Mammary epithelial cell (primary cell): ENCODE data around the gene PCDHGB5.

Experiments
- EZH2 ChIP-seq: IDR thresholded peaks from 2 replicates; pipeline ENCODE4 v1.6.1; 2012; ENCODE audit warnings: low read length, inconsistent platforms, borderline replicate concordance
- TF ChIP-seq, protein P1 (sequence below), 2 donors: IDR thresholded peaks in 1 of 2; conservative IDR thresholded peaks in 1 of 2; 2 replicates each; pipeline ENCODE4 v1.5.1; 2011 to 2012; ENCODE audit warnings: inconsistent platforms in 2 of 2, low read length in 2 of 2, mild to moderate bottlenecking in 2 of 2, control low read depth in 1 of 2, low read depth in 1 of 2; ENCODE audit not compliant: insufficient read depth in 1 of 2; ENCODE audit errors: extremely low read depth in 1 of 2

GRCh38 chr5:141439411-141440141 lies 41.8 kb downstream of the PCDHGB5 start:
- TF ChIP-seq, protein P1, sequence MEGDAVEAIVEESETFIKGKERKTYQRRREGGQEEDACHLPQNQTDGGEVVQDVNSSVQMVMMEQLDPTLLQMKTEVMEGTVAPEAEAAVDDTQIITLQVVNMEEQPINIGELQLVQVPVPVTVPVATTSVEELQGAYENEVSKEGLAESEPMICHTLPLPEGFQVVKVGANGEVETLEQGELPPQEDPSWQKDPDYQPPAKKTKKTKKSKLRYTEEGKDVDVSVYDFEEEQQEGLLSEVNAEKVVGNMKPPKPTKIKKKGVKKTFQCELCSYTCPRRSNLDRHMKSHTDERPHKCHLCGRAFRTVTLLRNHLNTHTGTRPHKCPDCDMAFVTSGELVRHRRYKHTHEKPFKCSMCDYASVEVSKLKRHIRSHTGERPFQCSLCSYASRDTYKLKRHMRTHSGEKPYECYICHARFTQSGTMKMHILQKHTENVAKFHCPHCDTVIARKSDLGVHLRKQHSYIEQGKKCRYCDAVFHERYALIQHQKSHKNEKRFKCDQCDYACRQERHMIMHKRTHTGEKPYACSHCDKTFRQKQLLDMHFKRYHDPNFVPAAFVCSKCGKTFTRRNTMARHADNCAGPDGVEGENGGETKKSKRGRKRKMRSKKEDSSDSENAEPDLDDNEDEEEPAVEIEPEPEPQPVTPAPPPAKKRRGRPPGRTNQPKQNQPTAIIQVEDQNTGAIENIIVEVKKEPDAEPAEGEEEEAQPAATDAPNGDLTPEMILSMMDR (conservative IDR thresholded peaks at IDR 0.05 in 1 of 2, IDR thresholded peaks at IDR 0.05 in 1 of 2; ENCODE audit: extremely low read depth in 1 of 2, insufficient read depth in 1 of 2, low read depth in 1 of 2, low read length in 2 of 2): no peak
- TF ChIP-seq EZH2: no peak
